Measurements from ENCODE around the gene PAPPA. TPM values are rescaled to one million over a fixed set of nuclear protein-coding genes. Genes with fewer than 3 reads are reported as not detected.

Gene PAPPA
- total RNA-seq, 1 donor from 2014 or later = not detected

- intact Hi-C loops (cut with micrococcal nuclease) = no loop called here
Measured at GRCh38 chr9:116344416-116344815, 190.8 kb downstream of the PAPPA start.

- intact Hi-C loops (cut with micrococcal nuclease) = no loop called here
Measured at GRCh38 chr9:116345393-116345792, 191.8 kb downstream of the PAPPA start.

DNA sequence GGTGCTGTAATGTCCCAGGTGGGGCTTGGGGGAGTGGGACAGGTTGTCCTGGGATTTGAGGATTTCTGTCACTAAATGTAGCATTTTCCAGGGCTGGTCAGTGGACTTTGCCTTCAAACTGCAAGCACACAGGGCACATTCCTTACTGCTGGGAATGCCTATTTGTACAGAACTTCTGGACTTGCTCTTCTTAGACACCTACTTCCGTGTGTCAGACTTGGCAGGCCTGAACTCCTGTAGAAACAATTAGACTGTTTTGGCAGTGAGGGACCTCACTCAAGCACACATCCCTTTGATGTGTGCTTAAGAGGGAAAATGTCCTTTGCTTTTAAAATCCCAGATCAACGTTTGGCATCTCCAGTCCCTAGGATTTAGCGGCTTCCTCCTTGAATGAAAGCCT is 192.2 kb downstream of the PAPPA start:
- intact Hi-C loops (cut with micrococcal nuclease) = no loop called here

- intact Hi-C loops (cut with micrococcal nuclease) = no loop called here
Measured at GRCh38 chr9:116349684-116350083, 196.1 kb downstream of the PAPPA start.

DNA sequence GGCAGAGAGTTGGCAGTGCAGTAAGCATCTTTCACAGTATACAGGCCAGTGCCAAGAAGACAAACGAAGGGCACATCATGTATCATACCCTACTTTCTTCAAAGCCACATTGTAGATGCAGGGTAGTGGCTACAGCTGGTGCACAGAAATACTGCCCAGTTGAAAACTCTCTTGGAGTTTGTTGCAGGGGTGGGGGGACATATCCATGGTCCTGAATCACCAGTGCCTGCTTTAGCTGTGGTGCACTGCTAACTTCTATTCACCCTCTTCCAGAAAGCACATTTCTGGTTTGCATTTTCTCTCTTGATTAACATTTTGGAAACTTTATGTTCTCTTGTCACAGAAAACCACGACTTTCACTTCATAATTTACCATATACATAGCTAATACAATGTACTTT is 196.6 kb downstream of the PAPPA start:
- intact Hi-C loops (cut with micrococcal nuclease) = no loop called here

DNA sequence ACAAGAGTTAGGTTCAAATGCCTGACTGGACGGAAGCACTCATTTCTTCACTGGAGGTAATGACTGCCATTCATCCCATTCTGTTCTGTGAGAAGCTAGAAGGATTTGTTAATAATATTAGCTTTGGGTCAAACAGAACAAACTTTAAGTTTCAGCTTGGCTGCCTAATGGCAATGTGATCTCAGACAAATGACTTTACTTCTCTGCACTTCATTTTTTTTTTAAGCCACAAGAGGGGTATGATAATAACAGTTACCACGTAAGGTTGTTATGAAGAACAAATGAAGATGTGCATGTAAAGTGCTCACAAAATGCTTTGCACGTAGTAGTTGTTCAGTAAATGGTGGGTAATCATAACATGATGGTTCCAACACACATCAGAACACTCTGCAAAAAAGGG is 199.4 kb downstream of the PAPPA start:
- intact Hi-C loops (cut with micrococcal nuclease) = no loop called here

DNA sequence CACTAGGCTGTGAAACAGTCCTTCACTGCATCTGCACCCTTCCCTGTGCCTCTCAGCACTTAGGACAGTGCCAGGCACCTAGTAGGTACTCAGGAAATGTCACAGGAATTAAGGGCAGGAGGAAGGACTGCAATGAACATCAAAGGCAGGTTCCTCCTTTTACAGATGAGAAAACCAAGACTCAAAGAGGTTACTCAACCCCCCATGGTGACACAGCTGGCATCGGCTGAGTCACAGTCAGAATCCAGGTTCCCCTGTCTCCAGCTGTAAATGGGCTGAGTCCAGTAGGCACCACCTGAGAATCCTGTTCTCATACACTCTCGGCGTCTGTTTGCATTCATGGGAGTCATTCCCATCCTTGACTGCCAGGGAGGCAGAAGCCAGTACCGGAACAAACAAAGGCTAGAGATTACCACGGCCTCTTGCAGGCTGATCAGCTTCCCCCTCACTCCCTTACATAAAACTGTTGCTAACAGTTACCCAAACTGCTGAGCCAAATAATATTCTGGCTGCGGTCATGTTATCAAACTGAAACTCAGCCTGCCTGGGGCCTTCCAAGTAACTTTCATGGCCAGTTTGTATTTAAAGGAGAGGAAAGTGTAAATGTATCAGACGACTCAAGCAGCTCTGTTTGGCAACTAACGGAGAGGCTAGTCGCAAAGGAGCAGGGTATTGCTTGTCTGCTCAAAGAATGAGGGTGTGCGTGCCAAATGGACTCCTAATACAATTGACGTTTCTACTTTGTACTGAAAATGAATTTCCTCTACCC is 201.7 kb downstream of the PAPPA start:
- intact Hi-C loops (cut with micrococcal nuclease) = no loop called here

GRCh38 chr9:116358251-116358650 is 204.7 kb downstream of the PAPPA start:
- intact Hi-C loops (cut with micrococcal nuclease) = no loop called here

DNA sequence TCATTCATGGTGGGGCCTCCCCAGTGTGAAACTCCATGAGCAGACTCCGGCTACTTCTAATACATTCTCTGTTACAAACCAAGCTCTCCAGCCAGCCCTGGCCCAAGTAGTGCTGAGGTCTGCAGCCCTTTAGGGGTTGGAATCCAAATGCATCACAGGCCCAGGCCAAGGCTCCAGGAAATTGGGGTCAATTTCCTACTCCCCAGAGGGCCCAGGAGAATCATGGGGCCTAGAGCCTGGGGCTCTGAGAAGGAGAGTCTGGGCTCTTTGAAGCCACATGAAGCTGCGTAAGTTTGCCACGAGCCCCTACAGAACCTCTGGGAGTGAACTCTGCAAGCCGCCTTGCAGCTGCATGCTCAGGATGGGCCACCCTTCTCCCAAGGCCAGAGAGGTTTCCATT is 206.4 kb downstream of the PAPPA start:
- intact Hi-C loops (cut with micrococcal nuclease) = no loop called here

DNA sequence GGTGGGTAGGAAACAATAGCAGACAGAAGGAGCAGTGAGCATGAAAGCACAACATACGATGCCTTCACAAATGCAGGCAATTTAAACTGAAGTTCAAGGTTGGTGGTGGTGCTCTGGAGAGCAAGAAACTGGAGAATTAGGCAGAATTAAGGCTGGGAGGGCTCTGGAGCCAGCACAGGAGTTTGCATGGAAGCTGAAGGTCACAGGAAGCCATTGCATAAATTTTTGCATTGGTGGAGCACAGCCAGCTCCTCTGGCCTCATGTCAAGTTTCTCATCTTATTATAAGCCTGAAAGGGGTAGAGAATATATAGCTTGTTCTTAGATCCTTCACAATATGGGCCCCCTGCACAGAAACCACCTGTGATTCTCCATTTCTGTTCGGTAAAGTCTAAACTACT is 207.4 kb downstream of the PAPPA start:
- intact Hi-C loops (cut with micrococcal nuclease) = no loop called here

DNA sequence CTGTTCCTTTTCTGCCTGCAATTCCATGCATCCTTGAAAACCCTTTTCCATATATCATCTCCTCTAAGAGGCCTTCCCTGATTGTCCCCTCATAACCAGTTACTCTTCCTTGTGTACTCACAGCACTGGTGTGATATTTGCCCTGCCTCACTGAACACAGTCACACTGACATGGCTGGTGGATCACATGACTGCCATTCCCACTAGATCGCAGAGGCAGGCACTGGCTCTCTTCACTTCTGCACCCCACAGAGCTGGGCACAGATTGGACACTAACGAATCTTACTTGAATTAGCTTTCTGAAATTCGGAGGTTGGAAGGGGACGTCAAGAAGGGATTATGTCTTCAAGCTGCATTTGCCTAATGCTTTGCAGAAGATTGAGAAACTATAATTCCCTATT is 208.0 kb downstream of the PAPPA start:
- intact Hi-C loops (cut with micrococcal nuclease) = no loop called here

DNA sequence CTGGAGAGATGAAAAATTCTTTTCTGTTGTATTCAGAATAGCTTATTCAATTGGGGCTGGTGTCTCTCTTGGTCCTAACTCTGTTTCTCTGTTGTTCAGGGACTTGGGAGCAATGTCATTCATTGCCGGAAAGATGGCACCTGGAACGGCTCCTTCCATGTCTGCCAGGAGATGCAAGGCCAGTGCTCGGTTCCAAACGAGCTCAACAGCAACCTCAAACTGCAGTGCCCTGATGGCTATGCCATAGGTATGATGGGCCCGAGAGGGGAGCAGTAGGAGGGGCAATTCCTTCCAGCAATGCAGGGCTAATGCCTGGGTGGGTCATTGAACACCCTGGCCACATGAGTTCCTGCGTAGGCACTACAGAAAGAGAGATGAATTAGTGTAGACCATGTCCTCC is 208.9 kb downstream of the PAPPA start:
- intact Hi-C loops (cut with micrococcal nuclease) = no loop called here

DNA sequence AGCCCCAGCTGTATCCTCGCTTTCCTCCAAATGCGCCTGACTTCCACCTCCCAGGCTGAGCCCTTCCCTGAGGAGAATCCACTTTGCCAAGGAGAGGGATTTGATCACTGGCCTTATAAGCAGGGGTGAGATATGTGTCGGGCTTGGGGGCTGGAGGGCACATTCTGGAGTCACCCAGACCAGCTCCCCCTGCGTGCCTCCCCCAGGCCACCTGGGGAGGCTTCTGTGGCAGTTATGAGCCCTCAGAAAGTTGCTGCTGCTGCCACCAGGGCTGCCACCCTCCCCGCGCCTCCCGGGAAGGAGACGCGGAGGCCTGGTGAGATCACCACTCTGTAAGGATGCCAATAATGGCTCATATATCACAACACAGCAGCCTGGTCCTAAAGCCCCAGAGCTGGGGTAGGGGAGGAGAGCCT is 211.5 kb downstream of the PAPPA start:
- intact Hi-C loops (cut with micrococcal nuclease) = no loop called here

DNA sequence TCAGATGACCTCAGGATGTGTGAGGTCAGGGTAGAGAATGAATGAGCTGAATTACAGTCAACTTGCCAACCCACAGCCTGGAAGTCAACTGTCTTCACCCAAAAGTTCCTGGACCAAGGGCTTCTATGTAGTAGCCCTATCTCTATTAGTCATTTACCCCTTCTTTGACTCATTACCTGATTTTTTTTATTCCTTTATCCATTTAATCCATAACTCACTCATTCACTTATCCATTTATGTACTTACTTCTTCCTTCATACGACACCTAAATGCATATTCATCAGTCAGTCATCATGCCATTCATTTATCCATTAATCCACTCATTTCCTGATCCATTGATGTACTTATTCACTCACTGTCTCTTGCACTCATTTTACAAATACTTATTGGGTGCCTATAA is 212.7 kb downstream of the PAPPA start:
- intact Hi-C loops (cut with micrococcal nuclease) = no loop called here

- intact Hi-C loops (cut with micrococcal nuclease) = no loop called here
Measured at GRCh38 chr9:116368680-116369079, 215.1 kb downstream of the PAPPA start.

GRCh38 chr9:116369706-116370105 is 216.1 kb downstream of the PAPPA start:
- intact Hi-C loops (cut with micrococcal nuclease) = no loop called here

- intact Hi-C loops (cut with micrococcal nuclease) = no loop called here
Measured at GRCh38 chr9:116370556-116370955, 217.0 kb downstream of the PAPPA start.

GRCh38 chr9:116372081-116372673 is 218.6 kb downstream of the PAPPA start:
- intact Hi-C loops (cut with micrococcal nuclease) = no loop called here

- intact Hi-C loops (cut with micrococcal nuclease) = no loop called here
Measured at GRCh38 chr9:116372786-116373185, 219.2 kb downstream of the PAPPA start.

- intact Hi-C loops (cut with micrococcal nuclease) = no loop called here
Measured at GRCh38 chr9:116377179-116377798, 223.7 kb downstream of the PAPPA start.

DNA sequence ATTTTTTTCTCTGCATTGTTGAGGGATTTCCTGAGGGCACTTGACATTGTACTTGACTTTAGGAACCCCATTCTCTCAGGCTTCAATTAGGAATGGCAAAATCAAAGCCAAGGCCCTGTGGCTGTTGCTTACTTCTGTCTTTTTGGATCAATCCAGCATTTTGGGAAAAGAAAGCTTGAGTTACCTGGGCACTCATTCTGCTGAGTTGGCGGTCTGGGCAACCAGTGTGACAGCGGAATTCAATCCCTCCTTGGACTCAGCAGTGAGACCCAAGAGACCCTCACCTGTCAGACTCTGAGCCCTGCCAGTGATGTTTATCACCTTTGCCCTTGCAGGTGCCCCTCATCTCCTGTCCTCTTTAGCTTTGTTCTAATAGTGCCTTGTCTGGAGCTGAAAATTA is 225.3 kb downstream of the PAPPA start:
- intact Hi-C loops (cut with micrococcal nuclease) = no loop called here

DNA sequence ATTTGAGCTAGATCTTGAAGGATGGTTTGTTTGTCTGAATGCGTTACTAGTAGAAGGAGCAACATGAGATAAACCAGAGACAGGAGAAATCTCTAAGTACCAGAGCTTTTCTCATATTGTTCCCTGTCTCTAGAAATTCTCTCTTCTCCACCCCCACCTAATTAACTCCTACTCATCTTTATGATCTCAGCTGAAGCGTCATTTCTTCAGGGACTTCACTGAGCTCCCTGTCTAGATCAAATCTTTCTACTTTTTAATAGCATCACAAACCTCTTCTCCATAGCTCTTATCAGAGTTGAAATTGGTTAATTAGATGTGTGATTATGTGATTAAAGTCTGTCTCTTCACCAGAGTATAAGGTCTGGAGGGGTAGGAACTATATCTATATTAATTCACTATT is 226.2 kb downstream of the PAPPA start:
- intact Hi-C loops (cut with micrococcal nuclease) = no loop called here

DNA sequence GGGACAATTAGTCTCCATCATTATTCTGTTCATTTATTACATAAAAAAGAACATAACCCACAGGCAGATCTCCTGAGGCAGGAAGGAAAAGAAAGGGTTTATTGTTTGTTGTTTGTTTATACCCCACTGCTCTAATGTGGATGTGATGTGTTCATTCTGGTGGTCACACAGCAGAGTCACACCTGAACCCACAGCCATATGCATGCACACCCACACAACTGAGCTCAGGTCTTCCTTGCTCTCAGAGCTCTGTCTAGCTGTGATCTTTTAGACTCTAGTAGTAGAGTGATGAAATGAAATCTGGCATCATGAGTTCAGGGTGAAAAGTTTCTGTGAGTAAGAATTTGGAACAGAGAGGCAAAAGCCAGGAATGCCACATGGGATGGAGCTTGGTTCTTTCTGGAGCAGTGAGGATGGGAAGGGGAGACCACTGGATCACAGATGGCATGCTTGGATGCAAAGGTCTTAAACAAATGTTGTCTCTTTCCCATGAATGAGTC is 227.0 kb downstream of the PAPPA start:
- intact Hi-C loops (cut with micrococcal nuclease) = no loop called here

All from T-helper 1 cell treated with Interleukin-12 subunit alpha and Interleukin-12 subunit beta and Interleukin-4 antibody, amounts not matched to agents 30 ng/mL and 1 ng/mL, for 36 hours (primary cell).